ENCODE data around the gene KRTAP5-6.

Gene KRTAP5-6

GRCh38 chr11:1734641-1735081 is 37.7 kb downstream of the KRTAP5-6 start:
- no peak for TF ChIP-seq CTCF (IDR thresholded peaks at IDR 0.05; ENCODE audit: low read depth, low read length)
- Histone ChIP-seq H3K27ac (no peak overlapping the region), H3K4me3 (ENCODE audit: low read depth, low read length) (no peak overlapping the region), H3K36me3 (no peaks in the 10 kb centered on the region), H3K27me3 (ENCODE audit: insufficient read depth, low read depth, severe bottlenecking) (peaks cover 91% of the 10 kb centered on the region), H3K9me3 (ENCODE audit: severe bottlenecking) (peaks cover 13% of the 10 kb centered on the region)
- DNase-seq: no peak

- DNase-seq: no peak
- Histone ChIP-seq H3K4me3 (ENCODE audit: low read depth, low read length) (no peak overlapping the region), H3K36me3 (no peaks in the 10 kb centered on the region), H3K27ac (no peak overlapping the region), H3K27me3 (ENCODE audit: insufficient read depth, low read depth, severe bottlenecking) (peaks cover 88% of the 10 kb centered on the region), H3K9me3 (ENCODE audit: severe bottlenecking) (peaks cover 13% of the 10 kb centered on the region)
- TF ChIP-seq CTCF (IDR thresholded peaks at IDR 0.05; ENCODE audit: low read depth, low read length): no peak
Observed at GRCh38 chr11:1735271-1735670, 38.3 kb downstream of the KRTAP5-6 start.

GRCh38 chr11:1736447-1736992 is 39.5 kb downstream of the KRTAP5-6 start:
- DNase-seq: no peak
- Histone ChIP-seq H3K36me3 (no peaks in the 10 kb centered on the region), H3K27ac (no peak overlapping the region), H3K4me3 (ENCODE audit: low read depth, low read length) (no peak overlapping the region), H3K27me3 (ENCODE audit: insufficient read depth, low read depth, severe bottlenecking) (peaks cover 92% of the 10 kb centered on the region), H3K9me3 (ENCODE audit: severe bottlenecking) (peaks cover 13% of the 10 kb centered on the region)
- TF ChIP-seq CTCF (IDR thresholded peaks at IDR 0.05; ENCODE audit: low read depth, low read length): no peak

- Histone ChIP-seq H3K27ac (no peak overlapping the region), H3K4me3 (ENCODE audit: low read depth, low read length) (no peak overlapping the region), H3K27me3 (ENCODE audit: insufficient read depth, low read depth, severe bottlenecking) (peaks cover 92% of the 10 kb centered on the region), H3K9me3 (ENCODE audit: severe bottlenecking) (peaks cover 13% of the 10 kb centered on the region), H3K36me3 (no peaks in the 10 kb centered on the region)
- no peak for DNase-seq
- no peak for TF ChIP-seq CTCF (IDR thresholded peaks at IDR 0.05; ENCODE audit: low read depth, low read length)
Observed at GRCh38 chr11:1737080-1737757, 40.2 kb downstream of the KRTAP5-6 start.

GRCh38 chr11:1738380-1738779 is 41.4 kb downstream of the KRTAP5-6 start:
- Histone ChIP-seq H3K4me3 (ENCODE audit: low read depth, low read length) (no peak overlapping the region), H3K9me3 (ENCODE audit: severe bottlenecking) (peaks cover 13% of the 10 kb centered on the region), H3K27ac (no peak overlapping the region), H3K27me3 (ENCODE audit: insufficient read depth, low read depth, severe bottlenecking) (peaks cover 87% of the 10 kb centered on the region), H3K36me3 (no peaks in the 10 kb centered on the region)
- no peak for DNase-seq
- no peak for TF ChIP-seq CTCF (IDR thresholded peaks at IDR 0.05; ENCODE audit: low read depth, low read length)

All from WERI-Rb-1 (cell line).